Body of pancreas (tissue), 4 donors: ENCODE measurements around the gene GJA4. TPM values are rescaled to one million over a fixed set of nuclear protein-coding genes. Genes with fewer than 3 reads are reported as not detected.
A peak's percentile ranks its signal among the peaks of the same experiment; 100 is the strongest.

ENCODE experiments used
- ATAC-seq: fragments of 150-250 bp; one replicate; pipeline ENCODE4 v1.9.1; 2016
- DNase-seq, 4 donors: peaks; one replicate each; pipeline ENCODE4 v3.0.0-alpha.2; 2019
- H3K27ac ChIP-seq, 4 donors: fragments of 200-600 bp; sonication (generic); 1 replicate in 3 of 4; 2 replicates in 1 of 4; pipeline versions ENCODE4 v1.5.1 to v1.6.1; 2016 to 2019; ENCODE audit warnings: mild to moderate bottlenecking in 1 of 4, mixed read lengths in 1 of 4, moderate library complexity in 1 of 4
- H3K27me3 ChIP-seq, 2 donors: fragments of 200-600 bp; sonication (generic); one replicate each; pipeline ENCODE4 v1.6.0; 2016; ENCODE audit warnings: mild to moderate bottlenecking in 1 of 2
- H3K36me3 ChIP-seq, 2 donors: fragments of 200-600 bp; sonication (generic); replicated peaks in 1 of 2; 2 replicates each; pipeline ENCODE4 v1.5.1; 2016; ENCODE audit warnings: low read depth in 2 of 2; ENCODE audit not compliant: insufficient read depth in 1 of 2
- H3K4me1 ChIP-seq: fragments of 200-600 bp; sonication (generic); one replicate; pipeline ENCODE4 v1.6.0; 2016
- H3K4me3 ChIP-seq, 2 donors: fragments of 200-600 bp; sonication (generic); 1 replicate in 1 of 2; 2 replicates in 1 of 2; pipeline ENCODE4 v1.5.1; 2016 to 2019
- H3K9me3 ChIP-seq, 3 donors: fragments of 200-600 bp; sonication (generic); 1 replicate in 2 of 3; 2 replicates in 1 of 3; pipeline ENCODE4 v1.5.1; 2016
- POLR2A ChIP-seq, 3 donors: fragments of 450-650 bp; IDR thresholded peaks; one replicate each; pipeline ENCODE4 v1.6.1; 2016; ENCODE audit warnings: antibody characterized with exemption in 3 of 3, mild to moderate bottlenecking in 2 of 3
- WGBS, 2 donors: methylation state at CpG; one replicate each; pipeline ENCODE4 v1.1.5; 2017; 5-methylcytosine and 5-hydroxymethylcytosine counted together
- intact Hi-C: fragments of 100-400 bp; cut with DNase I; formaldehyde crosslinking; loops from one replicate; pipeline ENCODE4 v1.15.1; 2023
- total RNA-seq, 2 donors: library from RNA; depleted of rRNA; stranded (reverse); fragments of >200 nt; gene quantifications; one replicate each; pipeline ENCODE4 v1.1.0, GENCODE V29; 2016
- TF ChIP-seq, protein P1 (sequence below), 7 experiments: fragments of 450-650 bp in 4 of 7; fragments of 200-600 bp in 3 of 7; sonication (generic) in 3 of 7; IDR thresholded peaks; one replicate each; pipeline ENCODE4 v1.5.1; 2016 to 2019; ENCODE audit warnings: antibody characterized with exemption in 7 of 7

The GJA4 gene
- total RNA-seq, 2 donors from 2014 or later = 4.7 to 20.8 TPM

DNA sequence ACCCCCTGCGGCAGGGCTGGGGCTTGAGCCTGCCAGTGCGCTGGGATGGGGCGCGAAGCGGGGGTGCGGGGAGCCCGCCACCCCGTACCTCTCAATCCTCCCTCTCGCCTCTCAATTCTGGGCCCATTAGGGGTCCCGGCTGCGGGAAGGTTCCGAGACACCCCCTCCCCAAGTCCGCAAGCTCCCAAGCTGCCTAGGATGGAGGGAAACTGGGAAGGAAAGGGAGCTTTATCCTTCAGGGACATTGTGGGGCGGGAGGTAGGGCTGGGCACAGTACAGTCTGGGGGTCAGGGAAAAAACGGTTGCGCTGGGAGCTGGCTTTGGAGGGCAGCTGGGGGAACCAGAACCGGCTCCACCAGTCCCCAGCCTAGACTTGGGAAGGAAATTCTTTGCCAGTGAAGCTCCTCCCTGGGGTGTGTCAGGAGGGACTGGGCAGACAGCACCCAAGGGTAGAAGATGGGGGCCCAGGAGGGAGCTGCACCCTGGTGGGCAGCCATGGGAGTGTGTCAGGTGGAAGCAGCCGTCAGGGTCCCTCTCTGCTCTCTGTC is 10.9 kb upstream of the GJA4 start:
- Histone ChIP-seq H3K4me3 (peak overlapping the region in 1 of 2 donors; percentile 18), H3K27me3 (no peaks in the 10 kb centered on the region), H3K36me3 (no peaks in the 10 kb centered on the region), H3K9me3 (no peaks in the 10 kb centered on the region), H3K27ac (no peak overlapping the region), H3K4me1 (peaks cover 19% of the 10 kb centered on the region)
- no peak for TF ChIP-seq POLR2A (IDR thresholded peaks at IDR 0.05)
- TF ChIP-seq, protein P1, sequence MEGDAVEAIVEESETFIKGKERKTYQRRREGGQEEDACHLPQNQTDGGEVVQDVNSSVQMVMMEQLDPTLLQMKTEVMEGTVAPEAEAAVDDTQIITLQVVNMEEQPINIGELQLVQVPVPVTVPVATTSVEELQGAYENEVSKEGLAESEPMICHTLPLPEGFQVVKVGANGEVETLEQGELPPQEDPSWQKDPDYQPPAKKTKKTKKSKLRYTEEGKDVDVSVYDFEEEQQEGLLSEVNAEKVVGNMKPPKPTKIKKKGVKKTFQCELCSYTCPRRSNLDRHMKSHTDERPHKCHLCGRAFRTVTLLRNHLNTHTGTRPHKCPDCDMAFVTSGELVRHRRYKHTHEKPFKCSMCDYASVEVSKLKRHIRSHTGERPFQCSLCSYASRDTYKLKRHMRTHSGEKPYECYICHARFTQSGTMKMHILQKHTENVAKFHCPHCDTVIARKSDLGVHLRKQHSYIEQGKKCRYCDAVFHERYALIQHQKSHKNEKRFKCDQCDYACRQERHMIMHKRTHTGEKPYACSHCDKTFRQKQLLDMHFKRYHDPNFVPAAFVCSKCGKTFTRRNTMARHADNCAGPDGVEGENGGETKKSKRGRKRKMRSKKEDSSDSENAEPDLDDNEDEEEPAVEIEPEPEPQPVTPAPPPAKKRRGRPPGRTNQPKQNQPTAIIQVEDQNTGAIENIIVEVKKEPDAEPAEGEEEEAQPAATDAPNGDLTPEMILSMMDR (IDR thresholded peaks at IDR 0.05) = no peak
- 7 to 12% methylated on average over 11 to 18 of the region's 18 CpGs for WGBS, 2 donors
- DNase-seq (no peak), ATAC-seq (no peak)
- intact Hi-C loops = no loop called here

DNA sequence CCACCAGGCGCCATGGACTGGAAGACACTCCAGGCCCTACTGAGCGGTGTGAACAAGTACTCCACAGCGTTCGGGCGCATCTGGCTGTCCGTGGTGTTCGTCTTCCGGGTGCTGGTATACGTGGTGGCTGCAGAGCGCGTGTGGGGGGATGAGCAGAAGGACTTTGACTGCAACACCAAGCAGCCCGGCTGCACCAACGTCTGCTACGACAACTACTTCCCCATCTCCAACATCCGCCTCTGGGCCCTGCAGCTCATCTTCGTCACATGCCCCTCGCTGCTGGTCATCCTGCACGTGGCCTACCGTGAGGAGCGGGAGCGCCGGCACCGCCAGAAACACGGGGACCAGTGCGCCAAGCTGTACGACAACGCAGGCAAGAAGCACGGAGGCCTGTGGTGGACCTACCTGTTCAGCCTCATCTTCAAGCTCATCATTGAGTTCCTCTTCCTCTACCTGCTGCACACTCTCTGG is 8.0 kb upstream of the GJA4 start:
- Histone ChIP-seq H3K4me1 (peaks cover 19% of the 10 kb centered on the region), H3K36me3 (no peaks in the 10 kb centered on the region), H3K9me3 (no peaks in the 10 kb centered on the region), H3K27me3 (no peaks in the 10 kb centered on the region), H3K4me3 (no peak overlapping the region), H3K27ac (no peak overlapping the region)
- no peak for DNase-seq
- intact Hi-C loops = no loop called here
- no peak for ATAC-seq
- no peak for TF ChIP-seq POLR2A (IDR thresholded peaks at IDR 0.05)
- WGBS, 2 donors = 83 to 90% methylated on average over 28 of the region's 28 CpGs

DNA sequence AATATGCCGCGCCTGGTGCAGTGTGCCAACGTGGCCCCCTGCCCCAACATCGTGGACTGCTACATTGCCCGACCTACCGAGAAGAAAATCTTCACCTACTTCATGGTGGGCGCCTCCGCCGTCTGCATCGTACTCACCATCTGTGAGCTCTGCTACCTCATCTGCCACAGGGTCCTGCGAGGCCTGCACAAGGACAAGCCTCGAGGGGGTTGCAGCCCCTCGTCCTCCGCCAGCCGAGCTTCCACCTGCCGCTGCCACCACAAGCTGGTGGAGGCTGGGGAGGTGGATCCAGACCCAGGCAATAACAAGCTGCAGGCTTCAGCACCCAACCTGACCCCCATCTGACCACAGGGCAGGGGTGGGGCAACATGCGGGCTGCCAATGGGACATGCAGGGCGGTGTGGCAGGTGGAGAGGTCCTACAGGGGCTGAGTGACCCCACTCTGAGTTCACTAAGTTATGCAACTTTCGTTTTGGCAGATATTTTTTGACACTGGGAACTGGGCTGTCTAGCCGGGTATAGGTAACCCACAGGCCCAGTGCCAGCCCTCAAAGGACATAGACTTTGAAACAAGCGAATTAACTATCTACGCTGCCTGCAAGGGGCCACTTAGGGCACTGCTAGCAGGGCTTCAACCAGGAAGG is 7.4 kb upstream of the GJA4 start:
- no peak for ATAC-seq
- intact Hi-C loops = no loop called here

DNA sequence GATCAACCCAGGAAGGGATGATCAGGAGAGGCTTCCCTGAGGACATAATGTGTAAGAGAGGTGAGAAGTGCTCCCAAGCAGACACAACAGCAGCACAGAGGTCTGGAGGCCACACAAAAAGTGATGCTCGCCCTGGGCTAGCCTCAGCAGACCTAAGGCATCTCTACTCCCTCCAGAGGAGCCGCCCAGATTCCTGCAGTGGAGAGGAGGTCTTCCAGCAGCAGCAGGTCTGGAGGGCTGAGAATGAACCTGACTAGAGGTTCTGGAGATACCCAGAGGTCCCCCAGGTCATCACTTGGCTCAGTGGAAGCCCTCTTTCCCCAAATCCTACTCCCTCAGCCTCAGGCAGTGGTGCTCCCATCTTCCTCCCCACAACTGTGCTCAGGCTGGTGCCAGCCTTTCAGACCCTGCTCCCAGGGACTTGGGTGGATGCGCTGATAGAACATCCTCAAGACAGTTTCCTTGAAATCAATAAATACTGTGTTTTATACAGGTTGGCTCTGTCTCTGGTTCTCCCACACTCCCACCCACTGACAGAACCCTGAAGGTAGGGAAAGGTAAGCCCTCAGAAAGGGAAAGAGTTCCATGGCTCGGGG is 6.8 kb upstream of the GJA4 start:
- no peak for DNase-seq
- no peak for ATAC-seq
- Histone ChIP-seq H3K9me3 (no peaks in the 10 kb centered on the region), H3K27ac (no peak overlapping the region), H3K4me1 (peaks cover 16% of the 10 kb centered on the region), H3K36me3 (no peaks in the 10 kb centered on the region), H3K27me3 (no peaks in the 10 kb centered on the region), H3K4me3 (no peak overlapping the region)
- intact Hi-C loops = no loop called here
- TF ChIP-seq, protein P1 (IDR thresholded peaks at IDR 0.05) = no peak
- TF ChIP-seq POLR2A (IDR thresholded peaks at IDR 0.05) = no peak
- 48 to 49% methylated on average over 4 of the region's 4 CpGs for WGBS, 2 donors

More for the DNA sequence above, 7.4 kb upstream of the GJA4 start:
- Histone ChIP-seq H3K4me1 (peaks cover 19% of the 10 kb centered on the region), H3K36me3 (no peaks in the 10 kb centered on the region), H3K4me3 (no peak overlapping the region), H3K27ac (no peak overlapping the region), H3K9me3 (no peaks in the 10 kb centered on the region), H3K27me3 (no peaks in the 10 kb centered on the region)
- 71 to 74% methylated on average over 19 to 22 of the region's 22 CpGs for WGBS, 2 donors
- TF ChIP-seq, protein P1 (IDR thresholded peaks at IDR 0.05) = no peak
- no peak for TF ChIP-seq POLR2A (IDR thresholded peaks at IDR 0.05)
- no peak for DNase-seq

DNA sequence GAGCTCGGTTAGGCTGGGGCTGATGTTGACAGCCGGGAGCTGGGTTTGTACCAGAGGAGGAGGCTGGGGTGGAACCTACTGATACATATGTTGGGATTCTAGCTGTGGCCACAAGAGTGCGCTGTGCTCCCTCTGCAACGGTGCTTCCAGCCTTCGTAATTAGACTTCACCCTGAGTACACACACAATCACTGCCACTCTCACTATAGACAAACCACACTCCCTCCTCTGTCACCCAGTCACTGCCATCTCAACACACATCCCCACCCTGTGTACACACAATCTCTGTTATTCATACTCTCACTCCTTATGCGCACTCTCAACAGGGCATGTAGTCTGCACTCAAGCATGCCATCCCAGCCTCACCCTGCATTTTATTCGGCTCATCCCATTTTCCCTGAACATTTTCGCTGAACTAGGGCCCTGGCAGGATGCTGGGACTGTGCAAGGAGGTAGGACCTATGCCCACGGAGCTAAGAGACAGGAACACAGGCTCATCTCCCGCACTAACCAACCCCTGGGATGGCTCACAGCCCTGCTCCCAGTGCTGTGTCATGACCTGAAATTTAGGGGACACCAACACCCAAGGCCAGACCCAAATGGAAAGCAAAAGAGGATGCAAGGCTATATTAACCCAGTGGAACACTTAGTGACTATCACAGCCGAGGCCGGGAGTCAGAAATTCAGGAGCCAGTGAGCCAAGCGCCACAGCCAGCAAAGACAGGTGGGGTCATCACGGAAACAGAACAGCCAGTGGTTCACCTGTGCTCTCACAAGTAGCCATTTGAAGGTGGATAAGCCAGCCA is 6.1 kb upstream of the GJA4 start:
- Histone ChIP-seq H3K27me3 (no peaks in the 10 kb centered on the region), H3K9me3 (no peaks in the 10 kb centered on the region), H3K36me3 (no peaks in the 10 kb centered on the region), H3K4me3 (no peak overlapping the region), H3K4me1 (peaks cover 8% of the 10 kb centered on the region), H3K27ac (no peak overlapping the region)
- intact Hi-C loops = no loop called here
- WGBS, 2 donors = 41 to 48% methylated on average over 14 of the region's 14 CpGs
- ATAC-seq (peak; percentile 78), DNase-seq (peak; percentile 79 to 84 (median 80))
- TF ChIP-seq, protein P1 (IDR thresholded peaks at IDR 0.05) = peak; percentile 70 to 94 (median 85)
- TF ChIP-seq POLR2A (IDR thresholded peaks at IDR 0.05) = no peak
